Esophagus squamous epithelium (tissue), 5 donors: ENCODE measurements around the gene SERGEF. TPM values are rescaled to one million over a fixed set of nuclear protein-coding genes. Genes with fewer than 3 reads are reported as not detected.

Experiments used
- DNase-seq: peaks from one replicate; lab custom pipeline; 2025; lab: John Stamatoyannopoulos, UW
- H3K27ac ChIP-seq, 4 donors: fragments of 200-600 bp; sonication (generic); one replicate each; pipeline ENCODE4 v1.5.1; 2016 to 2019; ENCODE audit warnings: mild to moderate bottlenecking in 1 of 4
- H3K27me3 ChIP-seq, 4 donors: fragments of 200-600 bp; sonication (generic); 1 replicate in 3 of 4; 2 replicates in 1 of 4; pipeline versions ENCODE4 v1.5.1 to v1.6.0; 2017 to 2021; ENCODE audit warnings: antibody characterized with exemption in 1 of 4
- H3K36me3 ChIP-seq, 3 donors: fragments of 200-600 bp; sonication (generic); one replicate each; pipeline ENCODE4 v1.5.1; 2016 to 2019
- H3K4me1 ChIP-seq, 3 donors: fragments of 200-600 bp; sonication (generic); one replicate each; pipeline ENCODE4 v1.5.1; 2017 to 2019
- H3K4me3 ChIP-seq, 4 donors: fragments of 200-600 bp; sonication (generic); 1 replicate in 3 of 4; 2 replicates in 1 of 4; pipeline ENCODE4 v1.5.1; 2016 to 2019; ENCODE audit warnings: mild to moderate bottlenecking in 2 of 4, moderate library complexity in 1 of 4
- H3K9me3 ChIP-seq, 3 donors: fragments of 200-600 bp; sonication (generic); one replicate each; pipeline ENCODE4 v1.5.1; 2016 to 2019
- POLR2A ChIP-seq, 4 donors: fragments of 450-650 bp; IDR thresholded peaks; one replicate each; pipeline ENCODE4 v1.6.1; 2017; ENCODE audit warnings: antibody characterized with exemption in 4 of 4, mild to moderate bottlenecking in 4 of 4, moderate library complexity in 3 of 4
- WGBS, 2 donors: methylation state at CpG; one replicate each; pipeline ENCODE4 v1.1.5; 2018; 5-methylcytosine and 5-hydroxymethylcytosine counted together
- intact Hi-C: fragments of 100-400 bp; cut with DNase I; formaldehyde crosslinking; loops from one replicate; pipeline ENCODE4 v1.15.0; 2022
- total RNA-seq, 4 donors: library from RNA; depleted of rRNA; stranded (reverse); fragments of >200 nt; gene quantifications; one replicate each; pipeline ENCODE4 v1.1.0, GENCODE V29; 2016
- TF ChIP-seq, protein P1 (sequence below), 6 experiments: fragments of 450-650 bp in 4 of 6; fragments of 200-600 bp in 2 of 6; sonication (generic) in 2 of 6; IDR thresholded peaks; one replicate each; pipeline ENCODE4 v1.5.1; 2016 to 2019; ENCODE audit warnings: antibody characterized with exemption in 6 of 6, mild to moderate bottlenecking in 4 of 6, moderate library complexity in 4 of 6
- donor health status: DM: yes; HTN: yes; CAD: no.

The SERGEF gene
- total RNA-seq, 4 donors from 2014 or later: 4.2 to 35.7 (median 13.4) TPM

DNA sequence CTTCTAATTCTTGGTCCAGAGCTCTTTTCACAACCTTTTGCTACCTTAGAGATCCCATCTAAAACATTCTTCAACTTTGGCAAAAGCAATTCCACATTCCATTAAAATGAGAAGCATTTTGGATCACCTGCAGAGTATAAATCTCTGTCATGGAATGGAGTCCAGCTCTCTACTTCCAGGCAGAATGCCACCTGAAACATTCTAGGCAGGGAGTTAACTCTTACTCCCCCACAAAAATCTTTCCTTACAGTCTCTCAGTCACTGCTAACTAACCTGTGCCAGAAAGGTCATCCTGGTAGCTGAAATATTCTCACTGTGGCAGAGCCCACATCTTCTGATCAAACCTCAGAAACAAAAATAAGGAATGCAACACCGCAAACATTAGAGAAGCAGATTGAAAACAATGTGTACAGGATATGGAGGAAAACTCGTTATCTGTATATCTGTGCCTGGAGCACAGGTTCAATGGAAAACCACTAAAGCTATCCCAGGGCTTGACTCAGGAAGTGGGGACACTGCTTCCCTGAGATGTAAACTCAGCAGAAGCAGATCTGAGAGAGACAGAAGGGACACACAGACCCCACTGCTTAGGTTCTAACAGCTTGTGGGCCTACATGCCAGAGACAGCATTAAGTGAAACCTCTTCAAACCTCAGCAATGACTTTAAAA, 199.3 kb downstream of the SERGEF start:
- H3K27me3 ChIP-seq: no peaks in the 10 kb centered on the region
- no peaks in the 10 kb centered on the region for H3K9me3 ChIP-seq
- WGBS, 2 donors: 25 to 28% methylated on average over 2 of the region's 2 CpGs
- intact Hi-C loops: no loop called here
- H3K4me1 ChIP-seq: peaks cover 7 to 69% (median 21%) of the 10 kb centered on the region in 3 donors
- no peaks in the 10 kb centered on the region for H3K36me3 ChIP-seq
- TF ChIP-seq, protein P1, sequence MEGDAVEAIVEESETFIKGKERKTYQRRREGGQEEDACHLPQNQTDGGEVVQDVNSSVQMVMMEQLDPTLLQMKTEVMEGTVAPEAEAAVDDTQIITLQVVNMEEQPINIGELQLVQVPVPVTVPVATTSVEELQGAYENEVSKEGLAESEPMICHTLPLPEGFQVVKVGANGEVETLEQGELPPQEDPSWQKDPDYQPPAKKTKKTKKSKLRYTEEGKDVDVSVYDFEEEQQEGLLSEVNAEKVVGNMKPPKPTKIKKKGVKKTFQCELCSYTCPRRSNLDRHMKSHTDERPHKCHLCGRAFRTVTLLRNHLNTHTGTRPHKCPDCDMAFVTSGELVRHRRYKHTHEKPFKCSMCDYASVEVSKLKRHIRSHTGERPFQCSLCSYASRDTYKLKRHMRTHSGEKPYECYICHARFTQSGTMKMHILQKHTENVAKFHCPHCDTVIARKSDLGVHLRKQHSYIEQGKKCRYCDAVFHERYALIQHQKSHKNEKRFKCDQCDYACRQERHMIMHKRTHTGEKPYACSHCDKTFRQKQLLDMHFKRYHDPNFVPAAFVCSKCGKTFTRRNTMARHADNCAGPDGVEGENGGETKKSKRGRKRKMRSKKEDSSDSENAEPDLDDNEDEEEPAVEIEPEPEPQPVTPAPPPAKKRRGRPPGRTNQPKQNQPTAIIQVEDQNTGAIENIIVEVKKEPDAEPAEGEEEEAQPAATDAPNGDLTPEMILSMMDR (IDR thresholded peaks at IDR 0.05): no peak
- TF ChIP-seq POLR2A (IDR thresholded peaks at IDR 0.05): no peak
- no peak overlapping the region for H3K4me3 ChIP-seq
- DNase-seq: no peak
- peak overlapping the region in 2 of 4 donors; percentile 55 to 61 for H3K27ac ChIP-seq

GRCh38 chr11:17812865-17813187, 200.0 kb downstream of the SERGEF start:
- 30 to 57% methylated on average over 4 of the region's 4 CpGs for WGBS, 2 donors
- H3K27ac ChIP-seq: peak overlapping the region in 2 of 4 donors; percentile 55 to 61

GRCh38 chr11:17812091-17812864, 200.6 kb downstream of the SERGEF start:
- Histone ChIP-seq H3K27me3 (no peaks in the 10 kb centered on the region), H3K36me3 (no peaks in the 10 kb centered on the region), H3K4me1 (peaks cover 7 to 69% (median 21%) of the 10 kb centered on the region in 3 donors), H3K9me3 (no peaks in the 10 kb centered on the region), H3K4me3 (no peak overlapping the region), H3K27ac (peak overlapping the region in 2 of 4 donors; percentile 55 to 61)
- 18 to 40% methylated on average over 1 to 2 of the region's 2 CpGs for WGBS, 2 donors
- intact Hi-C loops: no loop called here
- TF ChIP-seq, protein P1 (IDR thresholded peaks at IDR 0.05): no peak
- no peak for TF ChIP-seq POLR2A (IDR thresholded peaks at IDR 0.05)
- DNase-seq: no peak

More at GRCh38 chr11:17812865-17813187, 200.0 kb downstream of the SERGEF start:
- no peak for DNase-seq
- no peaks in the 10 kb centered on the region for H3K36me3 ChIP-seq
- intact Hi-C loops: no loop called here
- peaks cover 7 to 69% (median 21%) of the 10 kb centered on the region in 3 donors for H3K4me1 ChIP-seq
- no peaks in the 10 kb centered on the region for H3K27me3 ChIP-seq
- TF ChIP-seq POLR2A (IDR thresholded peaks at IDR 0.05): no peak
- TF ChIP-seq, protein P1 (IDR thresholded peaks at IDR 0.05): no peak
- H3K9me3 ChIP-seq: no peaks in the 10 kb centered on the region
- H3K4me3 ChIP-seq: no peak overlapping the region

DNA sequence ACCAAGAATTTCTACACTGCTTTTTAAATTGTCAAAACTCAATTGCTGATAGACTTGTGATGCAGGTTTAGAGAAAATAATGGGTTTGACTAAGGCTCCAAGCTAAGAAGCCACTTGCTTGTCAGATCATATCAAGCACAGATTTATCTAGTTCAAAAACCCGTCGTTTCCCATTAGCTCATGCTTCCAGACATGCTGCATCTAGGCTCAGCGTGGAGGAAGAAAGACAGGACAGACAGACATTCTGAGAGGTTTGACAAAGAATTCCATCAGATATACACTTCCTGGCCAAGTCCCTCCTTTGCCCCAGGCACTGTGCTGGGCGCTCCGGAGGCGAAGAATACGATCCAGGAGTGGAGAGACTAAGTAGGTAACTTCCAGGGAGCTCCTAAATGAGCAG, 201.5 kb downstream of the SERGEF start:
- intact Hi-C loops: no loop called here
- Histone ChIP-seq H3K27ac (peak overlapping the region in 1 of 4 donors; percentile 13), H3K4me1 (peaks cover 7 to 62% (median 21%) of the 10 kb centered on the region in 3 donors), H3K36me3 (no peaks in the 10 kb centered on the region), H3K4me3 (no peak overlapping the region), H3K27me3 (no peaks in the 10 kb centered on the region), H3K9me3 (no peaks in the 10 kb centered on the region)
- 21 to 48% methylated on average over 6 to 7 of the region's 7 CpGs for WGBS, 2 donors
- DNase-seq: no peak
- TF ChIP-seq POLR2A (IDR thresholded peaks at IDR 0.05): no peak
- TF ChIP-seq, protein P1 (IDR thresholded peaks at IDR 0.05): no peak

DNA sequence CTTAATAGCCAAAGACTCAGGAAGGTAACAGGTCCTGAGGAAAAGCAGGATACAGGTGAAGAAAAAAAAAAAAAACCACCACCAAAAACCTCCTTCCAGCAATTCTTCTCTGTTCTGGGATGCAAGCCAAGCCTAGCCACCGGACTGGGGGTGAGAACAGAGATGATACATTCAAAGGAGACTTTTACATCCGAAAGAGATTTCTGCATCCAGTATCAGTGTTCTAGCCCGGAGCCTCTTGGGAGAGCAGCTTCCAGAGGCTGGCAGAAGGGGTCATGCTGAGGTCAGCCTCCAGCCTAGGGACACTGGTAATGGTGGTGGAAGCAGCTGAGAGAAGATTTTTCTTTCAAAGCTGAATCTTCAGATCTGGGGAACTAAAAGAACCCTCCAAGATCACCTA, 202.1 kb downstream of the SERGEF start:
- H3K9me3 ChIP-seq: no peaks in the 10 kb centered on the region
- H3K36me3 ChIP-seq: no peaks in the 10 kb centered on the region
- H3K27ac ChIP-seq: peak overlapping the region in 1 of 4 donors; percentile 13
- H3K4me3 ChIP-seq: no peak overlapping the region
- no peaks in the 10 kb centered on the region for H3K27me3 ChIP-seq
- WGBS, 2 donors: 21 to 42% methylated on average over 2 to 3 of the region's 3 CpGs
- peaks cover 7 to 56% (median 21%) of the 10 kb centered on the region in 3 donors for H3K4me1 ChIP-seq
- DNase-seq: no peak
- intact Hi-C loops: no loop called here
- no peak for TF ChIP-seq POLR2A (IDR thresholded peaks at IDR 0.05)
- TF ChIP-seq, protein P1 (IDR thresholded peaks at IDR 0.05): no peak
